Naive B cell (primary cell): ENCODE data around the gene P2RX2. TPM values are rescaled to one million over a fixed set of nuclear protein-coding genes. Genes with fewer than 3 reads are reported as not detected.
A peak's percentile ranks its signal among the peaks of the same experiment; 100 is the strongest.

Experiments used
- ATAC-seq, 2 donors: fragments of 150-1000 bp; cut with Tn5 transposase; 2 replicates each; pipeline ENCODE4 v1.10.0; 2021; ENCODE audit warnings: low read depth in 2 of 2, mild to moderate bottlenecking in 2 of 2, moderate library complexity in 2 of 2
- DNase-seq: peaks from one replicate; pipeline ENCODE4 v3.0.0; 2022
- H3K27ac Mint-ChIP-seq, 6 donors: one replicate each; pipeline ENCODE4 v1.8.0; 2020 to 2022; ENCODE audit warnings: mild to moderate bottlenecking in 6 of 6, mixed read lengths in 6 of 6, moderate library complexity in 5 of 6, inconsistent platforms in 2 of 6
- H3K27me3 Mint-ChIP-seq, 3 donors: one replicate each; pipeline ENCODE4 v1.8.0; 2021 to 2022; ENCODE audit warnings: mixed read lengths in 3 of 3, mild to moderate bottlenecking in 1 of 3
- H3K36me3 Mint-ChIP-seq, 2 donors: one replicate each; pipeline ENCODE4 v1.8.0; 2020 to 2022; ENCODE audit warnings: mixed read lengths in 2 of 2, inconsistent platforms in 1 of 2, mild to moderate bottlenecking in 1 of 2
- H3K4me1 Mint-ChIP-seq, 3 donors: one replicate each; pipeline ENCODE4 v1.8.0; 2020 to 2022; ENCODE audit warnings: mixed read lengths in 3 of 3, inconsistent platforms in 1 of 3, mild to moderate bottlenecking in 1 of 3, moderate library complexity in 1 of 3
- H3K4me3 Mint-ChIP-seq, 8 donors: one replicate each; pipeline ENCODE4 v1.8.0; 2020 to 2022; ENCODE audit warnings: mild to moderate bottlenecking in 8 of 8, mixed read lengths in 8 of 8, moderate library complexity in 8 of 8, inconsistent platforms in 2 of 8
- H3K9me3 Mint-ChIP-seq, 7 donors: one replicate each; pipeline ENCODE4 v1.8.0; 2020 to 2022; ENCODE audit warnings: mixed read lengths in 7 of 7, mild to moderate bottlenecking in 5 of 7, inconsistent platforms in 2 of 7, moderate library complexity in 1 of 7
- polyA plus RNA-seq, 6 donors: library from polyadenylated mRNA; unstranded; fragments of 300-500 nt; fragmentation: Illumina TruSeq; gene quantifications; one replicate each; pipeline ENCODE4 v1.2.3, GENCODE V29; 2021; ENCODE audit warnings: low read depth in 6 of 6

Gene P2RX2
- polyA plus RNA-seq, 6 donors from 2014 or later, result not detected

DNA sequence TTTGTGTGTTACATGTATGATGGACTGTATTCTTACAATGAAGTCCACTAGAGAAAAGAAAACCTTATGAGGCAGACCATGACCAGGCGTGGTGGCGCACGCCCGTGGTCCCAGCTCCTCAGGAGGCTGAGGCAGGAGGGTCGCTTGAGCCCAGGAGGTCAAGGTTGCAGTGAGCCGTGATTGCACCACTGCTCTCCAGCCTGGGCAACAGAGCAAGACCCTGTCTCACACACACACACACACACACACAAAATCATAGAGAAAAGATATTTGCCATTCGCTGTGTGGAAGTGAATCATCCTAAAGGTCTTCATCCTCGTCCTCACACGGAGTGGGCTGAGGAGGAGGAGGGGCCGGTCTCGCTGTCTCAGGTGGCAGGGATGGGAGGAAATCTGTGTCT, 40.5 kb upstream of the P2RX2 start:
- peaks cover 0 to 3% of the 10 kb centered on the region in 2 donors for H3K36me3 Mint-ChIP-seq
- no peak overlapping the region for H3K4me3 Mint-ChIP-seq
- no peak for DNase-seq

DNA sequence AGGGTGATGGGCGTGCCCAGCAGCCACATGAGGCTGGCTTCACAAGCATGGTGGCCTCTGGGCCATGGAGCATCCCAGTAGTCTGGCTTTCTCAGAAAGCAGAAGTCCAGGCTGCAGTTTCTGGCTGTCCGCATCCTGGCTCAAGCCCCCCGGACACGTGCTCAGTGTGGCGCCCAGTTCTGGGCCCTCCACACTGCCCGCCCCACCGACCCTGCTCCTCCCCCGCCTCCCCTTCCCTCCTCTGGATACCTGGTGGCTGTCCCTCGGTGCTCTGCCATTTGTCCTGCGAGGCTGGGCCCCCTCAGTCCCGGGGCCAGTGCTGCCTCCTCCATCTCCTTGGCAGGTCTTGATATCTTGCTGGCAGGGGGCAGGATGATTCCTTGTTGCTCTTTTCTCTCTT, 39.8 kb upstream of the P2RX2 start:
- H3K4me3 Mint-ChIP-seq, result no peak overlapping the region
- no peak for ATAC-seq

More for the DNA sequence above, 40.5 kb upstream of the P2RX2 start:
- H3K9me3 Mint-ChIP-seq, result no peaks in the 10 kb centered on the region
- H3K27me3 Mint-ChIP-seq, result no peaks in the 10 kb centered on the region
- no peaks in the 10 kb centered on the region for H3K4me1 Mint-ChIP-seq
- peak overlapping the region in 1 of 6 donors; percentile 38 for H3K27ac Mint-ChIP-seq
- ATAC-seq, result no peak

DNA sequence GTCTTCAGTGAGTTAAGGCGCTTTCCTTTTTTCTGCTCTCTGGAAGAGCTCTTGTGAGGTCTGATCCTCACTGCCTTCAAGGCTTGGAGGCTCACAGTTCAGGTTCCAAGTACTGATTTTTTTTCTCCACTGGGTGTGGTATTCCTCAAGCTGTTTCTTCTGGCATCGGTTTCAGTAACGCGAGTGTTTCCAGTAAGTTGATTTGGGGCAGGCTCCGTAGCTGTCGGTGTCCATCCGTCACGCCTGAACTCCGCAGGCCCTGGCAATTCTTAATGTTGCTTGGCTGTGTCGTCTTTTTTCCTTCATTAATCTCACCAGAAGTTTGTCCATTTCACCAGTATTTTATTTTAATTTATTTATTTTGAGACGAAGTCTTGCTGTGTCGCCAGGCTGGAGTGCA, 38.8 kb upstream of the P2RX2 start:
- H3K4me3 Mint-ChIP-seq, result peak overlapping the region in 1 of 8 donors; percentile 54
- ATAC-seq, result no peak
- no peaks in the 10 kb centered on the region for H3K4me1 Mint-ChIP-seq
- H3K36me3 Mint-ChIP-seq, result peaks cover 0 to 3% of the 10 kb centered on the region in 2 donors
- no peaks in the 10 kb centered on the region for H3K9me3 Mint-ChIP-seq
- no peak for DNase-seq
- H3K27ac Mint-ChIP-seq, result peak overlapping the region in 1 of 6 donors; percentile 24
- H3K27me3 Mint-ChIP-seq, result no peaks in the 10 kb centered on the region

More for the DNA sequence above, 39.8 kb upstream of the P2RX2 start:
- no peaks in the 10 kb centered on the region for H3K4me1 Mint-ChIP-seq
- no peaks in the 10 kb centered on the region for H3K9me3 Mint-ChIP-seq
- peak overlapping the region in 1 of 6 donors; percentile 27 for H3K27ac Mint-ChIP-seq
- H3K36me3 Mint-ChIP-seq, result peaks cover 0 to 3% of the 10 kb centered on the region in 2 donors
- H3K27me3 Mint-ChIP-seq, result no peaks in the 10 kb centered on the region
- no peak for DNase-seq

DNA sequence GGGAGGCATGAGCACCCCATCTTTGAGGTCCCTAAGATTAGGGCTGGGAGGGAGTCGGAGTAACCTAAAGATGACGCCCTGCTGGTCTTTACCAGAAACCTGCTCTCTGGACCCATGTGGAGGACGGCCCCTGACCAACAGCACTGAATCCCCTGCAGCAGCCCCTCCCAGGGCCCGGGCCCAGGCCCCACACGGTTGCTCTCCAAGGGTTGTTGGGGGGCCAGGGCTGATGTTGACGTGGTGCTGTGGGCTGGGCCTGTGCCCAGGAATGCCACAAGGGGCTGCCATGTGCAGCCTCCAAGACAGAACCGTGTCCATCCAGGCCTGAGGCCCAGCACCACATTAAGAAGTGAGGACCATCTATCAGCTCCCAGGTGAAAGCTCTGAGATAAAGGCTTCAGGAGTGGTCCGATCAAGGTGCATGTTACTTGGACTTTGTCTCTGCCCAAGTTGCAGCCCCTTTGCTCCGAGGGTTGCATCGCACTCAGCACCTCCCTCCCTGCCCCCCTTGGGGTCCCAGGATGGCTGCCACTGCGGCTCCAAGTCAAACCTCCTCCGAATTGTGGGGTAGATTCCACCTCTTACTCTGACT, 37.8 kb upstream of the P2RX2 start:
- Mint-ChIP-seq H3K27ac (no peak overlapping the region), H3K36me3 (peaks cover 0 to 3% of the 10 kb centered on the region in 2 donors), H3K9me3 (no peaks in the 10 kb centered on the region), H3K27me3 (no peaks in the 10 kb centered on the region), H3K4me1 (no peaks in the 10 kb centered on the region), H3K4me3 (no peak overlapping the region)
- DNase-seq (no peak), ATAC-seq (no peak)

DNA sequence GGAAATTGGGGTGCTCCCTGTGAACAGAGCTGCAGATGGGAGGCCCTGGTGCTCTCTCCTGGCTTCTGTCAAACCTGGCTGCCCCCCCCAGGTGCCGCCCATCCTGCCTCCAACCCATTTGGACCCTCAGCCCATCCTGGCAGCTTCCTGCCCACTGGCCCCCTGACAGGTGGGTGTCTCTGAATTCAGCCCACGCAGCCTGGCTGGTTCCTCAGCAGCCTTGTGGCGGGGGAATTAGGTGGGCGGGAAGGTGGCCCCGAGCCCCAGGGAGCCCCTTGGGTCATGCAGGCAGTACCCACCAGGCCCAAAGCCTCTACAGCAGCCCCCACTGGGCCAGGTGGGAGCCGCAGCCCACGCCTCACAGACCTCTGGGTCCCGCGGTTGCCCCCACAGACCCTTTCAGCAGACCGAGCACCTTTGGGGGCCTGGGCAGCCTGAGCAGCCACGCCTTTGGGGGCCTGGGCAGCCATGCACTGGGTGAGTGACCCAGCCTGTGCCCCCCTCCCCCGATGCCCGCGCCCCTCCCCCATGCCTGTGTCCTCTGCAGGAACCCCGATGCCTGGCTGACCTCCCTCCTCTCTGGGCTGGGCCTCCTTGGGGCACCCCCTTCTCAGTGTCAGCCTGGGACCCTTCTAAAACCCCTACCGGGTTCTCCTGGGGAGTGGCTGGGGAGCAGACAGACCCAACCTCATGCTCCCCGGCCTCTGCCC, 37.1 kb upstream of the P2RX2 start:
- no peak for ATAC-seq
- no peaks in the 10 kb centered on the region for H3K27me3 Mint-ChIP-seq
- H3K4me3 Mint-ChIP-seq, result no peak overlapping the region
- peaks cover 0 to 3% of the 10 kb centered on the region in 2 donors for H3K36me3 Mint-ChIP-seq
- no peak for DNase-seq
- no peaks in the 10 kb centered on the region for H3K9me3 Mint-ChIP-seq
- H3K27ac Mint-ChIP-seq, result no peak overlapping the region
- H3K4me1 Mint-ChIP-seq, result no peaks in the 10 kb centered on the region

DNA sequence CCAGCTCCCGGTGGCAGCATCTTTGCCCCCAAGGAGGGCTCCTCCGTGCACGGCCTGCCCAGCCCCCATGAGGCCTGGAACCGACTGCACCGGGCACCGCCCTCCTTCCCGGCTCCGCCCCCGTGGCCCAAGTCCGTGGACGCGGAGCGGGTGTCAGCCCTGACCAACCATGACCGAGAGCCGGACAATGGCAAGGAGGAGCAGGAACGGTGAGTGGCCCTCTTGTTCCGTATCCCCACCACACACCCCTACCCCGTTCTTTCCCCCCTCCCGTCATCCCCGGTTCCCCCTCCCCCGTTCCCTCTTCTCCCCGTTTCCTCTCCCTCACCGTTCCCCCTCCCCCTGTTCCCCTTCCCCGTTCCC, 36.5 kb upstream of the P2RX2 start:
- Mint-ChIP-seq H3K36me3 (peaks cover 0 to 3% of the 10 kb centered on the region in 2 donors), H3K27me3 (no peaks in the 10 kb centered on the region), H3K4me1 (no peaks in the 10 kb centered on the region), H3K4me3 (no peak overlapping the region), H3K9me3 (no peaks in the 10 kb centered on the region), H3K27ac (no peak overlapping the region)
- DNase-seq (no peak), ATAC-seq (no peak)

DNA sequence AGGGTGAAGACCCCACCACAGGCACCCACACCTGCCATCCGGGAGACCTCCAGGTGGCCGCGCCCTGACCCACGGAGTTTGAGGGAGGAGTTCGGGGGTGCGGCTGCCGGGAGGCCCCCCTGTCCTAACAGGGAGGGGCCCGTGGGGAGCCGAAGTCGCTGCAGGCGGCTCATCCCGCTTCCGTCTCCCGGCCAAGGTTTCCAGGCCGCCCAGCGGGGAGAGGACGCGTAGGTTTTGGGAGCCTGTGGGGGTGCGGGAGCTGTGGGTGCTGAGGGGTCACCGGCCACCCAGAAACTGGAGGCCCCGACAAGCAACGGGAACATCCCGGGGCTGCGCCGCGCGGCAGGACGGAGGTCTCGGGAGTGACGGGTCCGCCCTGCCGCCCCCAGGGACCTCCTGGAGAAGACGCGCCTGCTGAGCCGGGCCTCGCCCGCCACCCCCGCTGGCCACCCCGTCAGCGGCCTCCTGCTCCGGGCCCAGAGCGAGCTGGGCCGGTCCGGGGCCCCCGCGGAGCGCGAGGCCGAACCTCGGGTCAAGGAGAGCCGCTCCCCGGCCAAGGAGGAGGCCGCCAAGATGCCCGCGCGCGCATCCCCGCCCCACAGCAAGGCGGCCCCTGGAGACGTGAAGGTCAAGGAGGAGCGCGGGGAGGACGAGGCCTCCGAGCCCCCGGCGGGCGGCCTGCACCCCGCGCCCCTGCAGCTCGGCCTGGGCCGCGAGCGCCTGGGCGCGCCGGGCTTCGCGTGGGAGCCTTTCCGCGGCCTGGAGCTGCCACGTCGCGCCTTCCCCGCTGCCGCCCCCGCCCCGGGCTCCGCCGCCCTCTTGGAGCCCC, 35.8 kb upstream of the P2RX2 start:
- H3K4me1 Mint-ChIP-seq, result no peaks in the 10 kb centered on the region
- ATAC-seq, result no peak
- H3K9me3 Mint-ChIP-seq, result no peaks in the 10 kb centered on the region
- no peak for DNase-seq
- H3K4me3 Mint-ChIP-seq, result no peak overlapping the region
- peaks cover 0 to 3% of the 10 kb centered on the region in 2 donors for H3K36me3 Mint-ChIP-seq
- H3K27ac Mint-ChIP-seq, result no peak overlapping the region
- no peaks in the 10 kb centered on the region for H3K27me3 Mint-ChIP-seq

DNA sequence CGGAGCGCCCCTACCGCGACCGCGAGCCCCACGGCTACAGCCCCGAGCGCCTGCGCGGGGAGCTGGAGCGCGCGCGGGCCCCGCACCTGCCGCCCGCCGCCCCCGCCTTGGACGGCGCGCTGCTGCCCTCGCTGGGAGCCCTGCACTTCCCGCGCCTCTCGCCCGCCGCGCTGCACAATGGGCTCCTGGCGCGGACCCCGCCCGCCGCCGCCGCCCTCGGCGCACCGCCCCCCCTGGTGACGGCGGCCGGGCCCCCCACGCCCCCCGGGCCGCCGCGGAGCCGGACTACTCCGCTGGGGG, 35.2 kb upstream of the P2RX2 start:
- ATAC-seq, result no peak
- H3K27ac Mint-ChIP-seq, result no peak overlapping the region
- no peak overlapping the region for H3K4me3 Mint-ChIP-seq
- no peak for DNase-seq
- H3K27me3 Mint-ChIP-seq, result no peaks in the 10 kb centered on the region
- no peaks in the 10 kb centered on the region for H3K9me3 Mint-ChIP-seq
- peaks cover 0 to 3% of the 10 kb centered on the region in 2 donors for H3K36me3 Mint-ChIP-seq
- no peaks in the 10 kb centered on the region for H3K4me1 Mint-ChIP-seq

DNA sequence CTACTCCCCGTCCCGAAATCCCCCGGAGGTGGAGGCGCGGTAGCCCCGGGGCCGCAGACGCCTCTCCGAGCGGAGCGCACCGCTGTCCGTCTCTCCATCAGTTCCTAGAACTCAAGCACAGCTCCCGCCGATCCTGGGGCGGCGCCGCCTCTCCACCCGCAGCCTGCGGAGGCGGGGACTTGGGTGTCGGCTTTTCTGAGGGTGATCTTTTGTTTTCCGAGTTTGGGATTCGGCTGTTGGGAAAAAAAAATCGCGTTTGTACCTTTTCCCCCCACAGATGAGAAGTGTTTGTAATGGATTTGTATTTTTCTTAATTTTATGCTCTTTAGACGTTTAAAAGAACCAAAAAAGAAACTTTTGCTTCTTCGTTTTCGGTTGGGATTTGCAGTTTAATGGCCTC, 34.8 kb upstream of the P2RX2 start:
- H3K27ac Mint-ChIP-seq, result peak overlapping the region in 1 of 6 donors; percentile 69
- ATAC-seq (no peak), DNase-seq (no peak)
- H3K9me3 Mint-ChIP-seq, result peaks cover 0 to 2% (median 0%) of the 10 kb centered on the region in 7 donors
- H3K27me3 Mint-ChIP-seq, result no peaks in the 10 kb centered on the region
- H3K36me3 Mint-ChIP-seq, result peaks cover 0 to 3% of the 10 kb centered on the region in 2 donors
- no peaks in the 10 kb centered on the region for H3K4me1 Mint-ChIP-seq
- no peak overlapping the region for H3K4me3 Mint-ChIP-seq

DNA sequence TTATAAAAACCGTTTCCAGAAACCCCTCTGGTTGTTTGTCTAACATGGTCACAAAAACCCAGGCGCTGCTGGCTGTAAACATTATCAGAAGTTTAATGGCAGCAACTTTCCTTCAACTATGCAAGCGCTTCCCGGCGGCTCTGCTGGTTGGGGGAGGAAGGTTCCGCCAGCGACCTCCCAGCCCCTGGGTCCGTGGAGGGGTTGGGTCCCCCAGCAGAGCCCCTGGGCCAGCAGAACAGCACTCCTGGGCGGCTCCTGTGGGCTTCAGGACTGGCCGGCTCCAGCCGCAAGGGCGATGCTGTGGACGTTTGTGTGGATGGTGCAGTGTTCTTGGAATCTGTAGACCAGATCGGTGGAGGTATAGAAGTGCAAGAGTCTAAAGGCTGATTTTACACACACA, 34.1 kb upstream of the P2RX2 start:
- Mint-ChIP-seq H3K27ac (no peak overlapping the region), H3K4me1 (no peaks in the 10 kb centered on the region), H3K9me3 (peaks cover 0 to 6% (median 0%) of the 10 kb centered on the region in 7 donors), H3K4me3 (no peak overlapping the region), H3K27me3 (no peaks in the 10 kb centered on the region), H3K36me3 (peaks cover 0 to 3% of the 10 kb centered on the region in 2 donors)
- no peak for DNase-seq
- no peak for ATAC-seq

DNA sequence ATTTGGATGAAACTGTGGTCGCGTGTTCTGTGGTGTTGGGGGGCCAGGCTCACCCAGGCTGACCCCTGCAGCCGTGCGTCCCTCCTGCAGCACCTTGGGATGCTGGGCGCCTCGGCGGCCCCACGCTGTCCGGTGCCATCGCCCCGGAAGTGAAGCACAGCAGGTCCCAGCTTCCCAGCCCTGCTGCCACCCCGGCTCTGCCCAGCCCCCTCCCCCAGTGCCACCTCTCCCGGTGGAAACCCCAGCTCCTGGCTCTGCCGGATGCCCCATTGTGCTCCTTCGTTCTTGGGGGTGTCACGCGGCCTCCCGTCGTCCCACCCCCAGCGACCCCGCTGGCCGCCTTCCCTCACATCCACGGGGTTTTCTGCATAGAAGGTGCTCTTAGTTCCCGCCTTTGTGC, 33.4 kb upstream of the P2RX2 start:
- H3K9me3 Mint-ChIP-seq, result peaks cover 0 to 6% (median 0%) of the 10 kb centered on the region in 7 donors
- no peak overlapping the region for H3K27ac Mint-ChIP-seq
- no peak for ATAC-seq
- no peaks in the 10 kb centered on the region for H3K27me3 Mint-ChIP-seq
- no peak for DNase-seq
- no peak overlapping the region for H3K4me3 Mint-ChIP-seq
- H3K36me3 Mint-ChIP-seq, result peaks cover 0 to 3% of the 10 kb centered on the region in 2 donors
- no peaks in the 10 kb centered on the region for H3K4me1 Mint-ChIP-seq

DNA sequence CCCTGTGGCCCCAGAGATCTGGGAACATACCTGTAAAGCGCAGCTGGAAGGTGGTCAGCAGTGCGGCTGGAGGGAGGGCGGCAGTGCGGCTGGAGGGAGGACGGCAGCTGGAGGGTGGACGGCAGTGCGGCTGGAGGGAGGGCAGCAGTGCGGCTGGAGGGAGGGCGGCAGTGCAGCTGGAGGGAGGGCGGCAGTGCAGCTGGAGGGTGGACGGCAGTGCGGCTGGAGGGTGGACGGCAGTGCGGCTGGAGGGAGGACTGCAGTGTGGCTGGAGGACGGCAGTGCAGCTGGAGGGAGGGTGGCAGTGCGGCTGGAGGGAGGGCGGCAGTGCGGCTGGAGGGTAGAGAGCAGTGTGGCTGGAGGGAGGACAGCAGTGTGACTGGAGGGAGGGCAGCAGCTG, 31.6 kb upstream of the P2RX2 start:
- DNase-seq (no peak), ATAC-seq (no peak)
- Mint-ChIP-seq H3K4me1 (no peaks in the 10 kb centered on the region), H3K36me3 (no peaks in the 10 kb centered on the region), H3K4me3 (no peak overlapping the region), H3K9me3 (peaks cover 0 to 6% (median 0%) of the 10 kb centered on the region in 7 donors), H3K27me3 (no peaks in the 10 kb centered on the region), H3K27ac (no peak overlapping the region)

DNA sequence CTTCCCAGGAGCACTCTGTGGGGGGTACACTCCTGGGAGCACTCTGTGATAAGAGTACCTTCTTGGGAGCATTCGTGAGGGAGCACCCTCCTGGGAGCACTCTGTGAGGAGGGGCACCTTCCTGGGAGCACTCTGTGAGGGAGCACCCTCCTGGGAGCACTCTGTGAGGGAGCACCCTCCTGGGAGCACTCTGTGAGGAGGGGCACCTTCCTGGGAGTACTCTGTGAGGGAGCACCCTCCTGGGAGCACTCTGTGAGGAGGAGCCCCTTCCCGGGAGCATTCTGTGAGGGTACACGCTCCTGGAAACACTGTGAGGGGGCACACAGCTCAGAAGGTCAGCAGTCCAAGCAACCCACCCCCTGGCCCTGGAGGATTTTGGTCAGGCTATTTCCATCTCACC, 30.8 kb upstream of the P2RX2 start:
- ATAC-seq (no peak), DNase-seq (no peak)
- H3K4me3 Mint-ChIP-seq, result no peak overlapping the region
- peaks cover 0 to 6% (median 4%) of the 10 kb centered on the region in 3 donors for H3K27me3 Mint-ChIP-seq
- peaks cover 0 to 6% (median 0%) of the 10 kb centered on the region in 7 donors for H3K9me3 Mint-ChIP-seq
- H3K36me3 Mint-ChIP-seq, result no peaks in the 10 kb centered on the region
- H3K27ac Mint-ChIP-seq, result no peak overlapping the region
- no peaks in the 10 kb centered on the region for H3K4me1 Mint-ChIP-seq

DNA sequence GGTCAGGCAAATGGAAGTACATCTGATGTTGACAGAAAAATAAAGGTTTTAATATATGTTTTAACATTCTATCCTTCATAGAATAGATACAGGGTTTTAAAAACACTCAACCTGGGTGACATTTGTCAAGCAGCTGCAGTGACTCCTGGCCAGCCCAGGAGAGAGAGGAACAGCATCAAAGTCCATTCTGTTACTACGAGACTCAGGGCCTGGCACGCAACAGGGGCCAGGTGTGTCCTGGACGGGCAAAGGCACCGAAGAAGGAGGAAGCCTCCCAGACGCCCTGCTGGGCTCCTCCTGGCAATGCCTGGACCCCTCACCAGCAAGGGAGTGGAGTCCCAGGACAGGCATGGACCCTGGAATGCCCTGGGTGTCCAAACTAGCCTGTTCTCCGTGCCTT, 30.3 kb upstream of the P2RX2 start:
- peaks cover 0 to 6% (median 0%) of the 10 kb centered on the region in 7 donors for H3K9me3 Mint-ChIP-seq
- no peaks in the 10 kb centered on the region for H3K4me1 Mint-ChIP-seq
- no peaks in the 10 kb centered on the region for H3K36me3 Mint-ChIP-seq
- DNase-seq (no peak), ATAC-seq (no peak)
- no peak overlapping the region for H3K27ac Mint-ChIP-seq
- H3K27me3 Mint-ChIP-seq, result peaks cover 0 to 12% (median 5%) of the 10 kb centered on the region in 3 donors
- H3K4me3 Mint-ChIP-seq, result no peak overlapping the region
